CD4-positive, alpha-beta T cell treated with Interleukin-17A for 1 hour (primary cell): ENCODE data around the gene GRM4.

Experiments used
- DNase-seq: peaks from one replicate; pipeline ENCODE4 v3.0.0-alpha.2; 2020

GRM4 gene

DNA sequence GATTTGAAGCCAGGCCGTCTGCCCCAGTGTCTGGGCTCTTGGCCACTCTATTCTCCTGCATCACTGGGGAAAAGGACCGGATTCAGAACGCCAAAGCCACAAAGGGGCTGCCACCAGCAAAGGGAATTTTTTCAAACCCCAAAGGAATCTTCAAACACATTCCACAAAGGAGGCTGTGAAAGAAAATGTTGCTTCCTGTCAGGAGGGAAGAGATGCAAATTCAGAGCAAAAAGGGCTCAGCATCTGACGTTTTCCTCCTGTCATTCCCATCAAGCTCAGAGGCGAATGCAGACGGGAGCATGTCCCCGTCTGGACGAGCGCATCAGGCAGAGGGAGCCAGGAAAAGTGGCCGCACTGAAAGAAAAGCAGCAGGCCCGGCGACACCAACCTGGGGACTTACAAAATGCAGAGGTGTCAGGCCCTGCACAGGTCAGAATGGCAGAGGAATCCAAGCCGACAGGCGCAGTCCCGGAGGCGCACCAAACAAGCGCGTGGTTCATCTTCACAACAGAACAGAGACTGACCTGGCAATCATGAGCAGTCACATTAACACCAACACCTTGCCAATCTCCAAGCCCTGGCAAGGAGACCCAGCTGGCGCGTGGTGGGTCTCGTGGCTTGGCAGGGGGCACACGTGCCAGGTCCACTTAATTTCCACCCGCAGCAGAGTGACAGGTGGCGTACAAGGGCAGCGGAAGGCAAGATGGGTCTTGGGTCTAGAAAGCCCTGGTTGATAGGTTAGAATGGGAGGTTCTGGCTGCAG, 62.8 kb downstream of the GRM4 start:
- DNase-seq, result no peak

DNA sequence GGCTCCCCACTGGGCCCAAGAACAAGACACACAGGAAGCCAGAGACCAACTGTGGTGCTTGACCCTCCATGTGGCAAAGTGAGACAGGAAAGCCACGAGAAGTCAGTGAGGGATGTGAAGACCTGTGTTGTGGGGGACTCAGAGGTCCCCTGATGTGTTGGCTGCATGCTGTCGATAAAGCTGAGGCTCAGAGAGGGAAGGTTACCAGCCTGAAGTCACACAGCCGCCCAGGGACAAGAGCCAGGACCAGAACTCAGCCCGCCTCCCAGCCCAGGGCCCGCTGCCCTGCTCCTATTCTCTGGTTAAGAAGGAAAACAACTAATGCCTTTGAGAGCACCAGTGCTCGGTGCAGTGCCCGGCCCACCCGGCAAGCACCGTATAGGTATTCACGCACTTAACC, 63.5 kb downstream of the GRM4 start:
- DNase-seq, result no peak

DNA sequence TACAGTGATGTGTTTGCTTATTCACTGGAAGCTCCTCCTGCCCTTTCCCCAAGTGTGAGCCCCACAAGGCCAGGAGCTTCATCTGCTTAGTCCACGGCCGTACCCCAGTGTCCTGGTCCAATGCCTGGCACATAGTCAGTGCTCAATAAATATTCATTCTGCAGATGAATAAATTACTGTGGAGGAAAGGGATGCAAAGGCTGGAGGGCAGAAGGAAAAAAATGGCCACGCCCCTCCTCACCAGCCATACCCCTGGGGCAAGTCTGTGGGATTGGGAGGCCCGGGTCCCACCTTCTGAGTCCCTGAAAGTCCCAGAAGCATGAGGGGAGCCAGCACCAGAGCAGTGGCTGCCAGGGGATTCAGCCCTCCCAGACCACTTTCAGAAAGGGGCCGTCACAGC, 65.5 kb downstream of the GRM4 start:
- DNase-seq, result no peak

DNA sequence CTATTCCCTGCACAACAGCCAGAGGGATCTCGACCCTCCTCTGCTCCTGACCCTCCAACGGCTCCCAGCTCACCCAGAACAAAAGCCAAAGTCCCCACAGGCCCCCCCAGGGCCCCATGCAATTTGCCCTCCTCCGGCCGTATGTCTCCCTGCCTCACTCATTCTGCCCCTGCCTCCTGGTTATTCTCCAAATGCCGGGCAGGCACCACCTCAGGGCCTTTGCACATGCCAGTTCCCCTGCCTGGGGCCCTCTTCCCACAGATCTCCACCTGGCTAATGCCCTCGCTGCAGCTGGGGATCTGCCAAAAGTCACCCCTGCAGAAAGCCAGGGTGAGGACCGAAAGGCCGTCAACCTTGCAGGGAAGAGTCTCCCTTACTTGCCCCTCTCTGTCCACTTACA, 66.0 kb downstream of the GRM4 start:
- DNase-seq, result no peak

DNA sequence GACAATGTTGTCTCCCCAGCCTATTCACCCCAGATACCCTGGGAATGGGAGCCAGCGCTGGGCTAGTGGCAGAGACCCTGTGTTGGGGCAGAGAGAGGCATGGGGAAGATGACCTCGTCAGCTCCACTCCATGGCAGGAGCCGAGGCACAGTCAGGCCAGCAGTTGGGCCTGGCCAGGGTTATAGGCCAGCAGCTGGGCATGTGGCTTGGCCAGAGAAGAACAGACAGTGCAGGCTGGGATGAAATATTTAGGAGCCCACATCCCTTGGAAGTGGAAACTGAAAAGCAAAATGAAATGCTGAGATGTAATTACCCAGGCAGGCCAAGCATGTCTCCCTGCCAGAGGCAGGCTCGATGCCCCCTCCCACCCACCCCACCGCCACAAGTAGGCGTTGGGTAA, 70.0 kb downstream of the GRM4 start:
- DNase-seq, result no peak

DNA sequence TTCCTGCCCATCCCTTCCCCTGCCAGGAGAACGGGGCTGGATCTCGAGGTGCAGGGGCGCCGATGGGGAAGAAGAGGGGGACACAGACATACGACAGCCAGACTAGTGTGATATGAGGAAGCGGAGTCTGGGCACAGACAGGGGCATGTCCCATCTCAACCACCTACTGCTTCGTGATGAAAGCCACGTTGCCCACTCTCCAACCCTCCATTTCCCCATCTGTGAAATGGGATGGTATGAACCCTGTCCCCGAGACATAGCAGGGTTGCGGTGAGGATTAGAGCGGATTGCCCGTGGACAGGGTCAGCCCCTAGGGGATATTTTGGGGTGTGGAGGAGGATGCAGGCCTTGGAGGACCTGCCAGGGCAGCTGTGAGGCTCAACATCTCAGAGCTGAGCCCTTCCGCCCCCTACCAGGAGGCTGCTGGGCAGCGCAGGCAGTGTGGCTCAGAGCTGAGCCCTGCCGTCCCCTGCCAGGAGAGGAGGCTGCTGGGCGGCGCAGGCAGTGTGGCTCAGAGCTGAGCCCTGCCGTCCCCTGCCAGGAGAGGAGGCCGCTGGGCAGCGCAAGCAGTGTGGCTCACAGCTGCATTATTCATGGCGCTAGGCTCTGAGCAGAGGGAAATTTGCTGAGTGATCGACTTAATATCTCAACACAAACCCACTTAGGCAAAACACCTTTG, 71.7 kb downstream of the GRM4 start:
- no peak for DNase-seq

DNA sequence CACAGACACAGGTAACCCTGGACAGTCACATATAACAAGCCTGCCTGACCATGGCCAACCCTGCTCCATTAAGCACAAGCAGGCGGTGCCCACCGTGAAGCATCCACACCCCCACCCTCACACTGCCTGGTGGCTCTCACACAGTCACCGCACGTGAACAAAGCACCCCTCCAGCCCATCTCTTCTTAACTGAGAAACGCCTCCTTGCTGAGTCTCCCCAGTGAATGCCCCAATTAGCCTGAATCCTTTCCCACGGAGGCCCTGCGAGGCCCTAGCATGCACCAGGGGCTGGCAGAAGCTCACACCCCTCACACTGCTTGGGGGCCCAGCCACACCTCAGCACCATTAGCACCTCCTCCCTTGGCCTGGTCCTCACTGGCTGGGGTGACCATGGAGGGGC, 72.3 kb downstream of the GRM4 start:
- DNase-seq, result no peak

DNA sequence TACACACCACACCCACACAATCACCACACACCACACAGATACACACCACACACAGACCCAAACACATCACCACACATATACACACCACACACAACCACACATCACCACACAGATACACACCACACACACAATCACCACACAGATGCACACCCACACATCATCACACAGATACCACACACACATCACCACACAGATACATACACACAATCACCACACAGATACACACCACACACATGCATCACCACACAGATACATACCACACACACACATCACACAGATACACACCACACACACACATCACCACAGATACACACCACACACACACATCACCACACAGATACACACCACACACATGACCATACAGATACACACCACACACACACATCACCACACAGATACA, 73.2 kb downstream of the GRM4 start:
- no peak for DNase-seq

DNA sequence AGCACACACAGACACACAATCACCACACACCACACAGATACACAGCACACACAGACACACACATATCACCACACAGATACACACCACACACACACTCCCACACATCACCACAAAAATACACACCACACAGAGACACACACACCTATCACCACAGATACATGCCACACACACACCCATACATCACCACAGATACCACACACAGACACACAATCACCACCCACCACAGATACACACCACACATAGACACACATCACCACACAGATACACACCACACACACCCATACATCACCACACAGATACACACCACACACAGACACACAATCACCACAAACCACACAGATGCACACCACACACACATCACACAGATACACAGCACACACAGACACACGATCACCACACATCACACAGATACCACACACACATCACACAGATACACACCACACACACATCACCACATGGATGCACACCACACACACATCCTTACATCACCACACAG, 74.0 kb downstream of the GRM4 start:
- DNase-seq, result no peak

DNA sequence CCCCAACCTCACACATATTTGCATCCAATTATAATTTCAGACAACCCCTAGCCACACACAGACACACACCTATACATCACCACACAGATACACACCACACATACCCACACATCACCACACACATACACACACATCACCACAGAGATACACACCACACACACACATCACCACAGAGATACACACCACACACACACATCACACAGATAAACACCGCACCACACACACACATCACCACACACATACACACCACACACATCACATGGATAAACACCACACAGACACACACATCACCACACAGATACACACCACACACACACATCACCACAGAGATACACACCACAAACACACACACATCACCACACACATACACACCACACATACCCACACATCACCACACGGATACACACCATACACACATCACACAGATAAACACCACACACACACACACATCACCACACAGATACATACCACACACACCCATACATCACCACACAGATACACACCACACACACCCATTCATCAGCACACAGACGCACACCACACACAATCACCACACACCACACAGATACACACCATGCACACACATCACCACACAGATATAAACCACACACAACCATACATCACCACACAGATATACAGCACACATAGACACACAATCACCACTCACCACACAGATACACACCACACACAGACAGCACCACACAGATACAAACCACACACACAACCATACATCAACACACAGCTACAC, 74.6 kb downstream of the GRM4 start:
- no peak for DNase-seq

DNA sequence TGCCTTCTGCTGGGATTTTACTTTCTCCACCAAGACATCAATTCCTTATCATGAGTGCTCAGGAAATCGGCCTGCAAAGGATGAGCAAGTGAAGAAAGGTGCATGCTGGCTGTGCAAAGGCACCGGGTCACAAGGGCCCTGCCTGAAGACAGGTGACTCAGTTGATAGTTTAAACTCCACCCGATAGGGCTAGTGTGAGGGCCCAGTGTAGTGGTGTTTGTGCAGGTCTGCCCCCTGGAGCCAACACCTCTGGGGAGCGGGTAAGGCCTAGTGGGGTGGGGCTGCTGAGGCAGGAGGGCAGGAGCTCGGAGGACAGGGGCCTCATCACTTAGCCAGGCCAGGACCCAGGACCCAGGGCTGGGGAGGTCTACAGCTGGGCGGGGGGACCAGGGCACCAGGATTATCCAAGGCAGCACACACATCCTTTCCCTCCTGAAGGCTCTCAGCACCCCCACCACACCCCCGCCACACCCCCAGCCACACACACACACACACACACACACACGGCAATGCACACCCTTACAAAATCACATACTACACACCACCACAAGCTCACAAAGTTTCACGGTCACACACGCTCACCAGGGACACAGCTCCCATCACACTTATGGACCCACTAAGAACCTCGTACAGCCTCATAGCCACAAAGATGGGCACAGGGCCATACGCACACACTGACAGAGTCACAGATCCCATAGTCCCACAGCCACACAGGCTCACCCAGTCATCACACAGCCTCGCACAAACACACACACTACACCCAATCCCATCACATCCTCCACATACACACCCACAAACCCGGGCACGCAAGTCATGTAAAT, 75.4 kb downstream of the GRM4 start:
- DNase-seq, result no peak

DNA sequence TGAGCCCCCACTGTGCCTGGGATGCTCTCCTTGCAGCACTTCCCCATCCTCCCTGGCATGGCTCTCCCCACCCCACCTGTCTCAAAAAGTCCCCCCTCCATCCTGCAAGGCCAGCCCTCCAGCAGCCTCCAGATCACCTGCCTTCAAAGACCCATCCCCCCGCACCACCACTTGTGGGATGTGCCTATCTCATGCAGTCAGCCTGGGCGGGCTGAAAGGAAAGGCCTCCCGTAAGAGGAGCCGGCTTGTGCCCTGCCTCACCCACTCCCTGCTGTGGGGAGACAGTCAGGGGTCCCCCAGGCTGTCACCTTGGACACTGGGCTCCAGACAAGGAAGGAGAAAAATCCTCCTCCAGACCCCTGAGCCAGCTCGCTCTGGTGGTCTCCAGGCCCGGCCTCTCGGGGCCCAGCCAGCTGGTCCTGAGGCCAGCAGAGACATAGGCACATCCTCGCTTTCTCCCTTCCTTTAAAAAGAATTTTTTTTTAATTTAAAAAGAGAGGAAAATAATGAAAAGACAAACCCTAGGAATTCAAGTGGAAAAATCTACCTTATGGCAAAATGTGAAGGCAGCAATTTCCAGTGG, 77.3 kb downstream of the GRM4 start:
- no peak for DNase-seq

DNA sequence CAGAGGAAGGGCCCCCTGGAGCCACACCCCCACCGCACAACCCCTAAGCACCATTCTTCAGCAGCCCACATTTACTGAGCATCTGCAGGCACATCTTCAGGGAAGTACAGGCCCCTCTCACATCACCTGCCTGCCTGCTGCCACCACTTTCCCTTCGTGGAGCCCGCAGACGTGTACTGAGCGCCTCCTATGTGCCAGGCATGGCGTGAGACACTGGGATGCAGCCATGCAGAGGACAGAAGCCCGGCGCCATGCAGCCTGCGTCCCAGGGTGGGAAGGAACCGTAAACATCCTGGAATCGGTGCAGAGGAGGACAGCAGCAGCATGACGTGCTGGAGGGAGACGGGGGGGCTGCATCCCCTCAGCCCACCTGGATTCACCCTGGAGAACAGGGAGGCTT, 78.1 kb downstream of the GRM4 start:
- DNase-seq, result no peak

DNA sequence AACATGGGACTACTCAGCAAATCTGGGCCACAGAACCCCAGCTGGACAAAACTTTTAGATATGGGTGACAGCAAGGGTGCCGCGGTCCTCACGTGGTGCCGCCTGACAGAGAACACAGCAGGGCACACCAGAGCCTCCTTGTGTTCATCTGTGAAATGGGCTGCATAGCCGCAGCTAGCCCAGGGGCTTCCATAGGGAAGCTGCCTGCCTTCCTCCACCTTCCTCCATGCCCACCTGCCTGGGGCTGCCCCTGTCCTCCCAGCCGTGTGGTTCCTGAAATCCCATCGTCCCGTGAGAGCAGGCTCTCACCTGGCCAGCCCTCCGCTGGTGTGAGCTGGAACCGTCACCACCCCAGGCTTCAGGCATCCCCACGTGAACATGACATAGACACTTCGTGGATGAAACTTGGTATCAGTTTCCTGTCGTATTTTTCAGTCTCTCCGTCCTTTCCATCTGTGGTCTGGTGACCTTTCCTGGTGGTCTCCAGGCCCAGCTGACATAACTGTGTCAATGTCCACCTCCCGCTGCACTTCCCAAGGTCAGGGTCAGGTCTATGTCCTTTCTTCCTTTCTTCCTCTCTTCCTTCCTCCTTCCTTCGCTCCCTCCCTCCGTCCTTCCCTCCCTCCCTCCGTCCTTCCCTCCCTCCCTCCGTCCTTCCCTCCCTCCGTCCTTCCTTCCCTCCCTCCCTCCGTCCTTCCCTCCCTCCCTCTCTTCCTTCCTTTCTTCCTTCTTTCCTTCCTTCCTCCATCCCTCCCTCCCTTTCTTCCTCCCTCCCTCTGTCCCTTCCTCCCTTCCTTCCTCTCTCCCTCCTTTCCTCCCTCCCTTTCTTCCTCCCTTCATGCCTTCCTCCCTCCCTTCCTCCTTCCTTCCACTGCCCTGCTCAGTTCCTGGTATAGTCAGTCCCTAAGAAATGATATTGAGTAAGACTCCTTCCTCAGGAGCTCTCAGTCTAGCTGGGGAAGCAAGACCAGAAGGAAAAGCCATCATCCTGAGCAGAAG, 78.8 kb downstream of the GRM4 start:
- DNase-seq, result no peak

DNA sequence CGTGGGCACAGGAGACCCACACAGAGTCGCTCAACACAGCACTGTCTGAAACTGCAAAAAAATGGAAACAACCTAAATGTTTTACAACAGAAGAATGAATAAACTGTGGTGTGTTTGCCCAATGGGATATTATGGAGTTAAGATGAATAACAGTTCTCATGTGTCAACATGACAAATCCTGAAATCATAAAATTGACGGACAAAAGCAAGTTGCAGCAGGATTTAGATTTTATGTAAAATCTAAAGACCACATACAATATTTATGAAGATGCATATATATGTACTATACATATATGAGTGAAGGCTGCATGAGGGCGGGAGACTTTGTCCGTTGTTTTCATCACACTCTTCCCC, 79.7 kb downstream of the GRM4 start:
- no peak for DNase-seq

DNA sequence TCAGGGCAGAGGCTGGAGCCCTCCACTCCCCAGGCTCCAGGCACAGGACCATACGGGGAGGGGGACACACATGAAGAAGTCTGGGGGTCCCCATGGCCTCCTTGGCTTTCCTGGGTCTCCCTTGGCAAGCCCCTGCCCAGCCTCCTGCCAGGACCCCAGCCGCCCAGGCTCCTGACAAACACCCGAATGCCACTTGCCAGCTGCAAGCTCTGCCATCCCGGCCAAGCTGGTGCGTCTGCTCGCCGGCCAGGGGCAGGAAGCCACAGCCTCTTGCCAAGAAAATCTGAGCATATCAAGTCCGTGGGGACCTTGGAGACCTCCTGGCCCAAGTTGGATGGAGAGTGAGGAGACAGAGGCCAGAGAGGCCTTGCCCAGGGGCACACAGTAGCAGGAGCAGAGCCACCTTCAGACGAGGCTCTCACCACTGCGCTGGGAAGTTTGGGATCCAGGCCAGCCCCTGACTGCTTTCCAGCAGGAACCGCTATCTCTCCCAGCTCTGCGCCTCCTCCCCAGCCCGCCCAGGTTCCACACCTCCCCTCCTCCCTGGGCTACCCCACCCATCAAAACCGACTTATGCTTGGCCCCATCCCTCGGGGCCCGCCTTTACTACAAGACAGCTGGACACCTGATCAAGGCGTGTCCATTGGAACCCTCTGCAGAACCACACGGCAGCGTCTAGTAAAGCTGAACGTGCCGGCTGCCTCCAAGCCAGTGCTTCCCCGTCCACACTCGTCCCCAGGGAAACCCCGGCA, 80.2 kb downstream of the GRM4 start:
- no peak for DNase-seq

DNA sequence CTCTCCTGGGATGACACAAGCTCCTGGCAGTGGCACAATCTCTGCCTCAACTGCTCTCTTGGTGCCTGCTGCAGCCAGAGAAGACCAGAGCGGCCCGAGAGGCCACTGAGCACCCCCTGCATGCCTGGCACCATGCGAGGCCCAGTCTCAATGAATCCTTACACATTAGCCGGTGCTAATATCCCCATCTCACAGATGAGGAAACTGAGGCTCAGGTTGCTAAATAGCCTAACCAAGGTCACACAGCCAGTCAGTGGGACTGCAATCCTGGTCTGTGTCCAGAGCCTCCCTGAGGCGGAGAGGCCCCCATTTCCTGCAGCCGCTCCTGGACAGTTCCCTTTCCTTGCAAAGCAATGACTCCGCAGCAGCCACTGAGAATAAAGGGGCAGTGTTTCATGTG, 81.2 kb downstream of the GRM4 start:
- DNase-seq, result no peak

DNA sequence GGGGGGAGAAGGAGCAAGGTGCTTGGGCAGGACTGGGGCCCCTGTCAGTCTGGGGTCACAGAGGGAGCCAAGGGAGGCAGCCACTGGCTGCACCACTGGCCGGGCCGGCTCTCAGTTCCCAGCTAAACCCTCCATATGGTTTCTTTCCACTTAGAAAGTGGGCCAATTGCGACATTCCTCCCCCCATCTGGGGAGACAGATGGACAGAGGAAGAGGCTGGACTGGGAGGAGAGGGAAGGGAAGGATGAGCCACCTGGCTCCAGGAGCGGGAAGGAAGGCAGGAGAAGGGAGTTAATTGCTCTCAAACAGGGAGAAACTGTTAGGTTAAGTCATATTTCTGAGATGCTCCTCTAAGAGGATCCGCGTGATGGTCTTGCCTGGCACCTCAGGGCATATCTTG, 82.2 kb downstream of the GRM4 start:
- no peak for DNase-seq

DNA sequence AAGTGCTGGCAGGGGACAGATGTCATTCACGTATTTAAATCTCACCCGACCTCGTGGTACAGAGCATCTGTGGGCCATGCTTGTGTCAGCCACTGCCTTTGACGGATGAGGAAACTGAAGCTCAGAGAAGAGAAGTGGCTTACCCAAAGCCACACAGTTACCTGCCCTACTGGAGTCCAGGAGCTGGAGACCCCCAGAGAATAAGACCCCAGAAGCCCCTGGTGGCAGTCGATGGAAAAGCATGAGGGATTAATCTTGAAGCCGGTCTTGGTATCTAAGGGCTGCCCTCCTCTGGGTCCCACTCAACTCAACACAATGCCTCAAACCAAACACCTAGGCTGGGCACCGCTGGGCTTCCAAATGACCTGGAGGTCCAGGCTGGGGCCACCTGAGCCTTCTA, 83.1 kb downstream of the GRM4 start:
- DNase-seq, result no peak

DNA sequence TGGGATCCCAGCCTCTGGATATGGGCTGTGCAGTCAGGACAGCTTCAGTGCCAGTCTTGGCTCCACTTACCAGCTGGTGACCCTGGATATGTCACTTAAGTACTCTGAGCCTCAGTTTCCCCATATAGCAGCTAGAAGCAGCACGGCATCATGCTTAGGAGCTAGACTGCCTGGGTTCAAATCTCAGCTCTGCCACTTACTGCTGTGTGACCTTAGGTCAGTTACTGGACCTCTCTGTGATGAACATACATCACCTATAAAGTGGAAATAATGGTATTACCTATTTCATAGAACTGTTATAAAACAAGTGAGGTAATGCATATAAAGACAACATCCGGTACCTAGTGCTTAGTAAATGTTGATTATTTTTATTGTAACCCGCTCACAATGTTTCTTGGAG, 83.7 kb downstream of the GRM4 start:
- no peak for DNase-seq

DNA sequence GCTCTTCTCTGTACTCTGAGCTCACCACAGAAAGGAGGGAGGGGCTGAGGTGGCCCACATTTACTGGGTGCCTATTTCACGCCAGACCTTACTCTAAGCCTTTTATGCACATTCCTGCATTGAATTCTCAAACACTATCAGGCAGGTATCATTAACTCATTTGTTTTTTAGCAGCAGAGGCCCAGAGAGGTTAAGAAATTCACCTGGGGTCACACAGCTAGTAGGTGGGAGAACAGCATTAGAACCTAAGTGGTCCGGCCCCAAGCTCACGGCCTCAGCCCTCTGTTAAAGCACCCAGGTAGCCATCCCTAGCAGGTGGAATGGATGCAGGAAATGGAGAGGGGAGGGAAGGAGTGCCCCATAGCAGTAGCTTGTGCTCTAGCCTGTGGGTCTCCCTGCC, 84.5 kb downstream of the GRM4 start:
- DNase-seq, result no peak
